ENCODE measurements around the gene HECTD1. TPM values are rescaled to one million over a fixed set of nuclear protein-coding genes. Genes with fewer than 3 reads are reported as not detected.

Gene HECTD1
- total RNA-seq, 1 donor = 266 TPM

GRCh38 chr14:31084385-31084784, 123.2 kb downstream of the HECTD1 start:
- DNase-seq (ENCODE audit: low read depth) = no peak
- no peak for TF ChIP-seq CTCF (IDR thresholded peaks at IDR 0.05; ENCODE audit: insufficient read depth, low read length)
- no peak overlapping the region for H3K4me3 ChIP-seq (ENCODE audit: low read depth, low read length)

- TF ChIP-seq CTCF (IDR thresholded peaks at IDR 0.05; ENCODE audit: insufficient read depth, low read length) = no peak
- DNase-seq (ENCODE audit: low read depth) = no peak
- H3K4me3 ChIP-seq (ENCODE audit: low read depth, low read length) = no peak overlapping the region
Measured at GRCh38 chr14:31083781-31084180, 123.8 kb downstream of the HECTD1 start.

DNA sequence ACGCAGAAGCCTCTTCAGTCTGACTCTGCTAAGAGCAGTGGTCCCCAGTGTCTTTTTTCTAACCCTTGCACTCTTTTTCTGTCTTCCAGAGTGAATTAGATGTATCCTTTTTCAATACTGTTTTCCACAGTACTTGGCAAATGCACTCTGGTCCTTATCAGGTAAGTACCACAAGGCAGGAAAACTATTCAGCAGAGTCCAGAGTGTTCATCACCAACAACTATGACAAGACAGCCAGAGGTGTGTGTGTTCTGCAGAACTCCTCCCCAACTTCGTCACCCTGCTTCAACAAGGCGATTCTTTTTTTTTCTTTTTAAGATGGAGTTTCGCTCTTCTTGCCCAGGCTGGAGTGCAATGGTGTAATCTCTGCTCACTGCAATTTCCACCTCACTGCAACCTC, 127.1 kb downstream of the HECTD1 start:
- DNase-seq (ENCODE audit: low read depth) = no peak
- no peak for TF ChIP-seq CTCF (IDR thresholded peaks at IDR 0.05; ENCODE audit: insufficient read depth, low read length)
- no peak overlapping the region for H3K4me3 ChIP-seq (ENCODE audit: low read depth, low read length)

GRCh38 chr14:31080056-31080455, 127.5 kb downstream of the HECTD1 start:
- no peak for TF ChIP-seq CTCF (IDR thresholded peaks at IDR 0.05; ENCODE audit: insufficient read depth, low read length)
- no peak overlapping the region for H3K4me3 ChIP-seq (ENCODE audit: low read depth, low read length)
- DNase-seq (ENCODE audit: low read depth) = peak; percentile 63

DNA sequence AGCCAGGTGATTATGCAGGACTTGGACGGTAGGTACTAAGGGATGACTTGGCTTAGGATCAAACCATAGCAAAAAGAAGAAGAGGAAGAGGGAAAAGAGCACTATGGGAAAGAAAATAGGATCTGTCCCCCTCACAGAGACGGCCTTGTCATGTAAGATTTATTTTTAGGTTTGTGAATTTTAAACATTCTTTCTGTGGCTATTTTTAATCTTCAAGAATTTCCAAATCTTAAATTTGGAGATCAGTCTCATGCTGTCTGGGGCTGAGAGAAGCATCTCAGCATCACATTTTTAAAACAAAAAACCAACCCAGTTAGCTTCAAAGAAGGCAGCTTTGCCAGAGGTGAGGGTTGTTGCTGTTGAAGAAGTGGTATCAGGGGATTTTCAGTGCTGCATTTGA, 128.8 kb downstream of the HECTD1 start:
- DNase-seq (ENCODE audit: low read depth) = no peak
- TF ChIP-seq CTCF (IDR thresholded peaks at IDR 0.05; ENCODE audit: insufficient read depth, low read length) = no peak
- no peak overlapping the region for H3K4me3 ChIP-seq (ENCODE audit: low read depth, low read length)

DNA sequence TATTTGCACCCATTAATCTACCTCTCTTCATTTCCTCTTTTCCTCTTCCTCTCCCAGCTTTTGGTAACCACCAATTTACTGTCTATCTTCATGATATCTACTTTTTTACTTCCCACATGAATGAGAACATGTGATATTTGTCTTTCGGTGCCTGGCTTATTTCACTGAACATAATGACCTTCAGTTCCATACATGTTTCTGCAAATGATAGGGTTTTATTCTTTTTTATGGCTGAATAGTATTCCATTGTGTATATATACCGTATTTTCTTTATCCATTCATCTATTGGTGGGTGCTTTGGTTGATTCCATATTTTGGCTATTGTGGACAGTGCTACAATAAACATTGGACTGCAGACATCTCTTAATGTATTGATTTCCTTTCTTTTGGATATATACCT, 132.4 kb downstream of the HECTD1 start:
- no peak for DNase-seq (ENCODE audit: low read depth)
- no peak overlapping the region for H3K4me3 ChIP-seq (ENCODE audit: low read depth, low read length)
- TF ChIP-seq CTCF (IDR thresholded peaks at IDR 0.05; ENCODE audit: insufficient read depth, low read length) = no peak

DNA sequence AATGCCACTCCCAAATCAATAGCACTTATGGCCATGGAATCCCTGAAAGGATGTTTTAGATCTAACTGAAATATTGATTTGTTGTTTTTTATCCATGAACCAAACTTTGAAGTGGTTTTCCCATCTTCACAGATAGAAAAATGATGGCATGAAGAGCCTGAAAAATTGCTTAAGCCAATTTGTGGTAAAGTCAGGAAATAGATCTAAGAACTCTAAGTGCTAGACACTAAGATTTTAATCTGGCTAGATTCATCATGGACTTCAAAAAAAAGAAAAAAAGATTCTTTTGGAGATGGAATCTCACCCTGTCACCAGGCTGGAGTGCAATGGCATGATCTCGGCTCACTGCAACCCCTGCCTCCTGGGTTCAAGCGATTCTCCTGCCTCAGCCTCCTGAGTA, 136.4 kb downstream of the HECTD1 start:
- no peak overlapping the region for H3K4me3 ChIP-seq (ENCODE audit: low read depth, low read length)
- no peak for TF ChIP-seq CTCF (IDR thresholded peaks at IDR 0.05; ENCODE audit: insufficient read depth, low read length)
- no peak for DNase-seq (ENCODE audit: low read depth)

All from fibroblast of the aortic adventitia (primary cell).